Measurements from ENCODE around the gene ZNF496.
"Not testable (repeated sequence)": the region's sequence is repeated elsewhere in the genome, so short reads cannot be mapped to it uniquely, and the experiment has no call there.

ZNF496 gene

GRCh38 chr1:247359559-247359958, 27.9 kb upstream of the ZNF496 start:
- no peak for DNase-seq (ENCODE audit: low read depth)

- DNase-seq (ENCODE audit: low read depth) = no peak
These were observed 27.3 kb upstream of the ZNF496 start for GRCh38 chr1:247358920-247359319.

GRCh38 chr1:247357781-247358211, 26.1 kb upstream of the ZNF496 start:
- no peak for DNase-seq (ENCODE audit: low read depth)

GRCh38 chr1:247357052-247357780, 25.5 kb upstream of the ZNF496 start:
- no peak for DNase-seq (ENCODE audit: low read depth)

GRCh38 chr1:247355160-247355559, 23.5 kb upstream of the ZNF496 start:
- DNase-seq (ENCODE audit: low read depth) = not testable (repeated sequence)

GRCh38 chr1:247352175-247352574, 20.5 kb upstream of the ZNF496 start:
- DNase-seq (ENCODE audit: low read depth) = no peak

- no peak for DNase-seq (ENCODE audit: low read depth)
These were observed 18.9 kb upstream of the ZNF496 start for GRCh38 chr1:247350587-247350986.

- no peak for DNase-seq (ENCODE audit: low read depth)
These were observed 16.0 kb upstream of the ZNF496 start for GRCh38 chr1:247347477-247348222.

- no peak for DNase-seq (ENCODE audit: low read depth)
These were observed 14.2 kb upstream of the ZNF496 start for GRCh38 chr1:247345881-247346280.

- DNase-seq (ENCODE audit: low read depth) = no peak
These were observed 12.1 kb upstream of the ZNF496 start for GRCh38 chr1:247343801-247344200.

GRCh38 chr1:247338723-247339275, 7.1 kb upstream of the ZNF496 start:
- DNase-seq (ENCODE audit: low read depth) = no peak

GRCh38 chr1:247337961-247338360, 6.3 kb upstream of the ZNF496 start:
- no peak for DNase-seq (ENCODE audit: low read depth)

GRCh38 chr1:247337250-247337746, 5.6 kb upstream of the ZNF496 start:
- no peak for DNase-seq (ENCODE audit: low read depth)

- DNase-seq (ENCODE audit: low read depth) = no peak
These were observed 4.7 kb upstream of the ZNF496 start for GRCh38 chr1:247336390-247336789.

- no peak for DNase-seq (ENCODE audit: low read depth)
These were observed 4.2 kb upstream of the ZNF496 start for GRCh38 chr1:247335882-247336281.

GRCh38 chr1:247334378-247335133, 2.9 kb upstream of the ZNF496 start:
- DNase-seq (ENCODE audit: low read depth) = no peak

- no peak for DNase-seq (ENCODE audit: low read depth)
These were observed 1.1 kb upstream of the ZNF496 start for GRCh38 chr1:247332623-247333361.

GRCh38 chr1:247332215-247332622, 552 bp upstream of the ZNF496 start:
- DNase-seq (ENCODE audit: low read depth) = no peak

GRCh38 chr1:247331172-247331524, 519 bp downstream of the ZNF496 start:
- peak; percentile 51 for DNase-seq (ENCODE audit: low read depth)

GRCh38 chr1:247330548-247331171, 1.0 kb downstream of the ZNF496 start:
- no peak for DNase-seq (ENCODE audit: low read depth)

- DNase-seq (ENCODE audit: low read depth) = no peak
These were observed 2.5 kb downstream of the ZNF496 start for GRCh38 chr1:247329097-247329617.
